Measurements from ENCODE around the gene DHCR7.

GRCh38 chr11:71393283-71393682 lies 54.9 kb downstream of the DHCR7 start:
- TF ChIP-seq CTCF (conservative IDR thresholded peaks at IDR 0.05; ENCODE audit: low read length) = no peak
- TF ChIP-seq EZH2phosphoT487 (IDR thresholded peaks at IDR 0.05; ENCODE audit: borderline replicate concordance) = no peak

All from Loucy (cell line).